ENCODE data around the gene NOP53. TPM values are rescaled to one million over a fixed set of nuclear protein-coding genes. Genes with fewer than 3 reads are reported as not detected.
"Not testable (repeated sequence)": the region's sequence is repeated elsewhere in the genome, so short reads cannot be mapped to it uniquely, and the experiment has no call there.

Gene NOP53
- total and polyA plus RNA-seq, 2 donors (not counting 3 experiments of a cell fraction or from before 2014, with no cell fraction given), result 119 to 150 TPM

GRCh38 chr19:47786566-47786965 lies 41.2 kb downstream of the NOP53 start:
- FAIRE-seq, result no peak
- Histone ChIP-seq H3K27ac (ENCODE audit: insufficient read depth, low read depth, low read length) (no peak overlapping the region), H3K27me3 (ENCODE audit: control insufficient read depth in 2 of 2, insufficient read depth in 2 of 2, low read length in 2 of 2) (no peaks in the 10 kb centered on the region), H3K36me3 (ENCODE audit: control insufficient read depth in 2 of 2, extremely low read depth in 1 of 2, insufficient read depth in 2 of 2, low read length in 2 of 2) (peaks cover 4 to 23% of the 10 kb centered on the region in 2 experiments), H3K4me2 (ENCODE audit: insufficient read depth, low read length) (no peak overlapping the region), H3K9me1 (replicated peaks; ENCODE audit: control insufficient read depth, extremely low read depth, insufficient read depth, low read length) (no peaks in the 10 kb centered on the region), H4K20me1 (replicated peaks; ENCODE audit: control insufficient read depth, extremely low read depth, insufficient read depth, low read length) (no peaks in the 10 kb centered on the region), H3K4me3 (replicated peaks in 1 of 3; ENCODE audit: insufficient read depth in 1 of 3, low read depth in 1 of 3, low read length in 3 of 3) (no peak overlapping the region), H2AFZ (ENCODE audit: low read depth, low read length) (no peak overlapping the region), H3K9me3 (replicated peaks; ENCODE audit: control insufficient read depth, insufficient read depth, low read length) (no peaks in the 10 kb centered on the region), H3K9ac (replicated peaks; ENCODE audit: extremely low read depth, insufficient read depth, low read length) (no peak overlapping the region), H3K79me2 (ENCODE audit: control insufficient read depth, insufficient read depth, low read length) (peaks cover under 1% of the 10 kb centered on the region), H3K4me1 (ENCODE audit: control insufficient read depth, extremely low read depth, insufficient read depth, low read length) (no peaks in the 10 kb centered on the region)
- ChIA-PET POLR2A (interaction anchor here (0.6 kb wide), 1 partner anchor 23 kb away, joined by 3 read pairs; no protein-coding TSS in a partner anchor), CTCF (interaction anchor here (0.9 to 7.2 kb wide), 4 partner anchors 10 to 80 kb away, joined by 3 to 169 read pairs (median 24); partner anchors contain the start of gene EHD2)
- no peak for DNase-seq (ENCODE audit: low read depth, low spot score)
- BruUV-seq (replicated peaks), result no TSS peak
- dilution Hi-C loops (cut with MboI; ENCODE audit: extremely low pct_ligation_motif_present, low sequenced_read_pairs) (no loop called here), intact Hi-C loops (cut with micrococcal nuclease) (loop anchor here (5.0 kb wide), 1 partner anchor 359 kb away; no protein-coding TSS in a partner anchor)
- no peak for TF ChIP-seq EZH2 (IDR thresholded peaks at IDR 0.05; ENCODE audit: borderline replicate concordance, low read depth, low read length, severe bottlenecking)
- TF ChIP-seq GATA2 (IDR thresholded peaks at IDR 0.05; ENCODE audit: insufficient read depth, insufficient read length, low read depth, low read length), result no peak
- TF ChIP-seq FOS (IDR thresholded peaks at IDR 0.05; ENCODE audit: borderline replicate concordance, insufficient read depth, low read length), result no peak
- no peak for TF ChIP-seq POLR2AphosphoS5 (IDR thresholded peaks at IDR 0.05; ENCODE audit: insufficient read depth, low read depth, low read length)
- TF ChIP-seq MYC (IDR thresholded peaks at IDR 0.05; ENCODE audit: low read depth, low read length), result no peak
- TF ChIP-seq CTCF (IDR thresholded peaks at IDR 0.05; ENCODE audit: extremely low read depth in 1 of 2, insufficient read depth in 1 of 2, low read depth in 1 of 2, low read length in 2 of 2), result no peak
- no peak for TF ChIP-seq JUN (IDR thresholded peaks at IDR 0.05; ENCODE audit: borderline replicate concordance, insufficient read depth, insufficient read length, low read depth)
- no peak for TF ChIP-seq POLR2A (IDR thresholded peaks at IDR 0.05; ENCODE audit: low read depth, low read length)
- TF ChIP-seq MAX (IDR thresholded peaks at IDR 0.05; ENCODE audit: insufficient read depth, insufficient read length), result no peak

GRCh38 chr19:47787307-47787706 lies 42.0 kb downstream of the NOP53 start:
- POLR2A ChIA-PET; H3K4me1 ChIP-seq (ENCODE audit: control insufficient read depth, extremely low read depth, insufficient read depth, low read length); H3K4me2 ChIP-seq (ENCODE audit: insufficient read depth, low read length); H3K27me3 ChIP-seq (ENCODE audit: control insufficient read depth in 2 of 2, insufficient read depth in 2 of 2, low read length in 2 of 2); H3K9me1 ChIP-seq (replicated peaks; ENCODE audit: control insufficient read depth, extremely low read depth, insufficient read depth, low read length); H3K4me3 ChIP-seq (replicated peaks in 1 of 3; ENCODE audit: insufficient read depth in 1 of 3, low read depth in 1 of 3, low read length in 3 of 3); H3K79me2 ChIP-seq (ENCODE audit: control insufficient read depth, insufficient read depth, low read length); H2AFZ ChIP-seq (ENCODE audit: low read depth, low read length); FAIRE-seq; BruUV-seq (replicated peaks); dilution Hi-C loops (cut with MboI; ENCODE audit: extremely low pct_ligation_motif_present, low sequenced_read_pairs); H3K9ac ChIP-seq (replicated peaks; ENCODE audit: extremely low read depth, insufficient read depth, low read length); H3K9me3 ChIP-seq (replicated peaks; ENCODE audit: control insufficient read depth, insufficient read depth, low read length); H3K27ac ChIP-seq (ENCODE audit: insufficient read depth, low read depth, low read length); H4K20me1 ChIP-seq (replicated peaks; ENCODE audit: control insufficient read depth, extremely low read depth, insufficient read depth, low read length); DNase-seq (ENCODE audit: low read depth, low spot score): not testable (repeated sequence)
- H3K36me3 ChIP-seq (ENCODE audit: control insufficient read depth in 2 of 2, extremely low read depth in 1 of 2, insufficient read depth in 2 of 2, low read length in 2 of 2), result peaks cover 4 to 15% of the 10 kb centered on the region in 2 experiments
- CTCF ChIA-PET, result interaction anchor here (0.9 to 7.2 kb wide), 5 partner anchors 9 to 82 kb away, joined by 3 to 169 read pairs (median 3); partner anchors contain the start of gene EHD2
- intact Hi-C loops (cut with micrococcal nuclease), result loop anchor here (5.0 kb wide), 1 partner anchor 360 kb away; no protein-coding TSS in a partner anchor

Data from endothelial cell of umbilical vein (primary cell).